ENCODE data around the gene WWC2.

WWC2 gene

DNA sequence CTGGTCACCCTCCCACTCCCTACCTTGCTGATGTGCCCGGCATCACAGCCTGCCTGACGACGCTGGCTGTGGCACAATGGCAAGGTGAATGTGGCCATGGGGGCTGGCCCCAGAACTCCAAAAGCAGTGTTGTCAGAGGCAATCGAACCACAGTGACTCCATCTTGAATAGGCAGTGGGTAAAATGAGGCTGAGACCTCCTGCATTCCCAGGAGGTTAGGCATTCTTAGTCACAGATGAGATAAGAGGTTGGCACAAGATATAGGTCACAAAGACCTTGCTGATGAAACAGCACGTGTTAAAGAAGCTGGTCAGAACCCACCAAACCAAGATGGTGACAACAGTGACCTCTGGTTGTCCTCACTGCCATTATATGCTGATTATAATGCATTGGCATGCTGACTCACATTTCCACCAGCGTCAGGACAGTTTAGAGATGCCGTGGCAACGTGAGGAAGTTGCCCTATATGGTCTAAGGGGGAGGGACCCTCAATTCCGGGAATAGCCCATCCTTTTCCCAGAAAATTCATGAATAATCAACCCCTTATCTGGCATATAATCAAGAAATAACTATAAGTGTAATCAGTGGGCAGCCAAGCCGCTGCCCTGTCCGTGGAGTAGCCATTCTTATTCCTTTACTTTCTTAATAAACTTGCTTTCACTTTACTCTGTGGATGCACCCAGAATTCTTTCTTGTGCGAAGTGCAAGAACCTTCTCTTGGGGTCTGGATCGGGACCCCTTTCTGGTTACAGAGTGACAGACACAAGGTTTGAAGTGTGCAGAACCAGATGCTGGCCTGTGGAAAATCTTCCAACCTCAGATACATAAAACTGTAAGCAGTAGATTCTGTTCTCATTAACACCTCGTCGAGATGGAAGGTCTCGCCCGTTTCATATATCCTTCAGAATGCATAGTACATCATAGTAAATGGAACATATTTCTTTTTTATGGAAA, 249.9 kb downstream of the WWC2 start:
- TF ChIP-seq, protein P1, sequence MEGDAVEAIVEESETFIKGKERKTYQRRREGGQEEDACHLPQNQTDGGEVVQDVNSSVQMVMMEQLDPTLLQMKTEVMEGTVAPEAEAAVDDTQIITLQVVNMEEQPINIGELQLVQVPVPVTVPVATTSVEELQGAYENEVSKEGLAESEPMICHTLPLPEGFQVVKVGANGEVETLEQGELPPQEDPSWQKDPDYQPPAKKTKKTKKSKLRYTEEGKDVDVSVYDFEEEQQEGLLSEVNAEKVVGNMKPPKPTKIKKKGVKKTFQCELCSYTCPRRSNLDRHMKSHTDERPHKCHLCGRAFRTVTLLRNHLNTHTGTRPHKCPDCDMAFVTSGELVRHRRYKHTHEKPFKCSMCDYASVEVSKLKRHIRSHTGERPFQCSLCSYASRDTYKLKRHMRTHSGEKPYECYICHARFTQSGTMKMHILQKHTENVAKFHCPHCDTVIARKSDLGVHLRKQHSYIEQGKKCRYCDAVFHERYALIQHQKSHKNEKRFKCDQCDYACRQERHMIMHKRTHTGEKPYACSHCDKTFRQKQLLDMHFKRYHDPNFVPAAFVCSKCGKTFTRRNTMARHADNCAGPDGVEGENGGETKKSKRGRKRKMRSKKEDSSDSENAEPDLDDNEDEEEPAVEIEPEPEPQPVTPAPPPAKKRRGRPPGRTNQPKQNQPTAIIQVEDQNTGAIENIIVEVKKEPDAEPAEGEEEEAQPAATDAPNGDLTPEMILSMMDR (IDR thresholded peaks at IDR 0.05; ENCODE audit: borderline replicate concordance, extremely low read depth, low read length, poor library complexity, severe bottlenecking), result no peak
- no peak for TF ChIP-seq EZH2 (IDR thresholded peaks at IDR 0.05; ENCODE audit: borderline replicate concordance, low read depth, low read length, severe bottlenecking)
- no peak overlapping the region for H3K27ac ChIP-seq (ENCODE audit: low read length)
- H3K4me3 ChIP-seq (ENCODE audit: low read depth in 1 of 2, low read length in 2 of 2), result no peak overlapping the region
- H3K9ac ChIP-seq (ENCODE audit: low read depth, low read length), result no peak overlapping the region
- no peaks in the 10 kb centered on the region for H4K20me1 ChIP-seq (ENCODE audit: insufficient read depth, low read length)
- no peak for ATAC-seq (ENCODE audit: insufficient read depth, low read depth)
- no peaks in the 10 kb centered on the region for H3K4me1 ChIP-seq (ENCODE audit: insufficient read depth, low read length)
- H3K9me3 ChIP-seq (ENCODE audit: insufficient read depth, low read length, severe bottlenecking), result no peaks in the 10 kb centered on the region
- H2AFZ ChIP-seq (ENCODE audit: low read depth, low read length), result no peak overlapping the region
- no peak overlapping the region for H3K4me2 ChIP-seq (ENCODE audit: insufficient read depth, low read length)
- no peaks in the 10 kb centered on the region for H3K27me3 ChIP-seq (ENCODE audit: insufficient read depth, low read length, poor library complexity)
- no peaks in the 10 kb centered on the region for H3K79me2 ChIP-seq (ENCODE audit: insufficient read depth, low read length)
- no peaks in the 10 kb centered on the region for H3K36me3 ChIP-seq (ENCODE audit: insufficient read depth, low read length)
- DNase-seq, result no peak

GRCh38 chr4:183349673-183350072, 250.6 kb downstream of the WWC2 start:
- DNase-seq (no peak), ATAC-seq (ENCODE audit: insufficient read depth, low read depth) (no peak)
- no peak overlapping the region for H3K4me3 ChIP-seq (ENCODE audit: low read depth in 1 of 2, low read length in 2 of 2)
- H3K36me3 ChIP-seq (ENCODE audit: insufficient read depth, low read length), result no peaks in the 10 kb centered on the region
- no peak overlapping the region for H3K27ac ChIP-seq (ENCODE audit: low read length)
- no peaks in the 10 kb centered on the region for H3K79me2 ChIP-seq (ENCODE audit: insufficient read depth, low read length)
- no peak overlapping the region for H2AFZ ChIP-seq (ENCODE audit: low read depth, low read length)
- TF ChIP-seq EZH2 (IDR thresholded peaks at IDR 0.05; ENCODE audit: borderline replicate concordance, low read depth, low read length, severe bottlenecking), result no peak
- TF ChIP-seq, protein P1 (IDR thresholded peaks at IDR 0.05; ENCODE audit: borderline replicate concordance, extremely low read depth, low read length, poor library complexity, severe bottlenecking), result no peak
- H3K4me1 ChIP-seq (ENCODE audit: insufficient read depth, low read length), result no peaks in the 10 kb centered on the region
- H3K9me3 ChIP-seq (ENCODE audit: insufficient read depth, low read length, severe bottlenecking), result no peaks in the 10 kb centered on the region
- H3K4me2 ChIP-seq (ENCODE audit: insufficient read depth, low read length), result no peak overlapping the region
- no peaks in the 10 kb centered on the region for H3K27me3 ChIP-seq (ENCODE audit: insufficient read depth, low read length, poor library complexity)
- H3K9ac ChIP-seq (ENCODE audit: low read depth, low read length), result no peak overlapping the region
- H4K20me1 ChIP-seq (ENCODE audit: insufficient read depth, low read length), result no peaks in the 10 kb centered on the region

DNA sequence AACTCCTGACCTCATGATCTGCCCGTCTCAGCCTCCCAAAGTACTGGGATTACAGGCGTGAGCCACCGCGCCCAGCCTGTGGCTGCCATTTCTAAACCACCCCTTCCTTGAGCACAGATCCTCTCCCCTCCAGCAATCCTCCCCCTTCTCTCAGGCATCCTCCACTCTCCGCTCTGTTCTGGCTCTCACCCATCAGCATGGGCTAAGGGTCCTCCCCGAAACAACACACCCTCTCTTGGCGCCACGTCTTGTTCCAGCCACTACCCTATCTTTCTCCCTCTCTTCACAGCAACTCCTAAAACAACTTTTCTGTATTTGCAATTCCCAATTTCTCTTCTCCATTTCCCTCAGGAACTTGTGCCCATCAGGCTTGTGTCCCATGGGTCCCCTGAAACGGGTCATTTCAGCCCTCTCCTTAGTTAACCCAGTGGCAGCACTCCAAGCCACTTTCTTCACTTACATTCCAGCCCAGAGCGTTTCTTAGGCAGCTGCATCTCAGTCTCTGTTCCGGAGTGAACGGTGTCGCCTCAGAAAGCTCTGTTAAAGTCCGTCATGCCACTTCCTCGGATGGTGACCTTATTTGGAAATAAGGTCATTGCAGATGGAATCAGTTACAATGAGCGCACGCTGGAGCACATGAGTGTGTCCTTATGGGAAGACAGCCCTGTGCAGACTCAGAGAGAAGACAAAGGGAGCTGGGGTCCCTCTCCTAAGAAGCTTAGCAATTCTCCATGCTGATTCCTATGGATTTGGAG, 251.4 kb downstream of the WWC2 start:
- Histone ChIP-seq H2AFZ (ENCODE audit: low read depth, low read length) (no peak overlapping the region), H3K4me3 (ENCODE audit: low read depth in 1 of 2, low read length in 2 of 2) (no peak overlapping the region), H3K36me3 (ENCODE audit: insufficient read depth, low read length) (no peaks in the 10 kb centered on the region), H3K9me3 (ENCODE audit: insufficient read depth, low read length, severe bottlenecking) (no peaks in the 10 kb centered on the region), H3K9ac (ENCODE audit: low read depth, low read length) (no peak overlapping the region), H3K79me2 (ENCODE audit: insufficient read depth, low read length) (no peaks in the 10 kb centered on the region), H3K27ac (ENCODE audit: low read length) (no peak overlapping the region), H3K4me1 (ENCODE audit: insufficient read depth, low read length) (no peaks in the 10 kb centered on the region), H4K20me1 (ENCODE audit: insufficient read depth, low read length) (no peaks in the 10 kb centered on the region), H3K27me3 (ENCODE audit: insufficient read depth, low read length, poor library complexity) (no peaks in the 10 kb centered on the region), H3K4me2 (ENCODE audit: insufficient read depth, low read length) (no peak overlapping the region)
- ATAC-seq (ENCODE audit: insufficient read depth, low read depth), result no peak
- TF ChIP-seq, protein P1 (IDR thresholded peaks at IDR 0.05; ENCODE audit: borderline replicate concordance, extremely low read depth, low read length, poor library complexity, severe bottlenecking), result no peak
- TF ChIP-seq EZH2 (IDR thresholded peaks at IDR 0.05; ENCODE audit: borderline replicate concordance, low read depth, low read length, severe bottlenecking), result no peak
- DNase-seq, result no peak
